OCI-LY1 (cell line): ENCODE data around the gene SESN2.

Experiments
- H2AFZ ChIP-seq: fragments of 200-600 bp; sonication (generic), shearing (Covaris generic); 2 replicates; pipeline ENCODE4 v1.6.0; 2014; ENCODE audit warnings: antibody characterized with exemption, mild to moderate bottlenecking, low read length
- H3F3A ChIP-seq: fragments of 200-600 bp; sonication (generic), shearing (Covaris generic); 2 replicates; pipeline ENCODE4 v1.6.0; 2014; ENCODE audit warnings: mild to moderate bottlenecking, antibody characterized with exemption, low read length, moderate library complexity; ENCODE audit not compliant: insufficient read depth
- H3K27ac ChIP-seq: fragments of 200-600 bp; sonication (generic); 2 replicates; pipeline ENCODE4 v1.5.1; 2014; ENCODE audit warnings: low read length, mixed run types, mild to moderate bottlenecking, low read depth; ENCODE audit not compliant: poor library complexity, severe bottlenecking
- H3K27me3 ChIP-seq: fragments of 200-600 bp; sonication (generic); 2 replicates; pipeline ENCODE4 v1.6.0; 2014; ENCODE audit warnings: antibody characterized with exemption, mild to moderate bottlenecking, low read length, moderate library complexity; ENCODE audit not compliant: insufficient read depth
- H3K36me3 ChIP-seq: fragments of 200-600 bp; sonication (generic); 2 replicates; pipeline ENCODE4 v1.6.1; 2014; ENCODE audit warnings: mild to moderate bottlenecking, antibody characterized with exemption, low read length, moderate library complexity, mixed read lengths; ENCODE audit not compliant: insufficient read depth
- H3K4me1 ChIP-seq: fragments of 200-600 bp; sonication (generic); 2 replicates; pipeline ENCODE4 v1.5.1; 2014; ENCODE audit warnings: mild to moderate bottlenecking, low read length, moderate library complexity; ENCODE audit not compliant: insufficient read depth, severe bottlenecking
- H3K4me2 ChIP-seq: fragments of 200-600 bp; sonication (generic), shearing (Covaris generic); 2 replicates; pipeline ENCODE4 v1.6.1; 2014; ENCODE audit warnings: low read length
- H3K4me3 ChIP-seq: fragments of 200-600 bp; sonication (generic); 2 replicates; pipeline ENCODE4 v1.5.1; 2014; ENCODE audit warnings: low read length, low read depth, mild to moderate bottlenecking, mixed read lengths; ENCODE audit not compliant: poor library complexity, severe bottlenecking
- H3K79me2 ChIP-seq: fragments of 200-600 bp; shearing (Covaris generic); 2 replicates; pipeline ENCODE4 v1.6.1; 2016; ENCODE audit warnings: mixed run types, low read length, mixed read lengths; ENCODE audit not compliant: insufficient read depth
- H3K9ac ChIP-seq: fragments of 200-600 bp; sonication (generic), shearing (Covaris generic); 2 replicates; pipeline ENCODE4 v1.6.1; 2014; ENCODE audit warnings: mild to moderate bottlenecking, low read length, mixed read lengths
- H3K9me2 ChIP-seq: fragments of 200-600 bp; sonication (generic), shearing (Covaris generic); 2 replicates; pipeline ENCODE4 v1.6.1; 2014; ENCODE audit warnings: low read depth, mild to moderate bottlenecking, low read length, mixed read lengths
- H3K9me3 ChIP-seq: fragments of 200-600 bp; shearing (Covaris generic); 2 replicates; pipeline ENCODE4 v1.6.1; 2014; ENCODE audit warnings: low read length, mixed read lengths
- H4K20me1 ChIP-seq: fragments of 200-600 bp; sonication (generic), shearing (Covaris generic); 2 replicates; pipeline ENCODE4 v1.6.0; 2016; ENCODE audit warnings: mild to moderate bottlenecking, low read length; ENCODE audit not compliant: insufficient read depth
- CTCF ChIP-seq: fragments of 200-600 bp; sonication (generic), shearing (Covaris generic); IDR thresholded peaks from 2 replicates; pipeline ENCODE4 v1.5.1; 2017; ENCODE audit warnings: mild to moderate bottlenecking, antibody characterized with exemption, low read length, moderate library complexity, mixed read lengths
- EZH2 ChIP-seq: fragments of 200-600 bp; sonication (generic), shearing (Covaris generic); IDR thresholded peaks from 2 replicates; pipeline ENCODE4 v1.8.0; 2017; ENCODE audit warnings: borderline replicate concordance, mixed run types, mild to moderate bottlenecking, antibody characterized with exemption, low read length, moderate library complexity, mixed read lengths

The SESN2 gene

GRCh38 chr1:28329395-28330153 lies 70.3 kb downstream of the SESN2 start:
- Histone ChIP-seq H3K9me2 (no peaks in the 10 kb centered on the region), H3K79me2 (no peaks in the 10 kb centered on the region), H4K20me1 (no peaks in the 10 kb centered on the region), H3K27me3 (no peaks in the 10 kb centered on the region), H3K27ac (peak overlapping the region; percentile 72), H3K4me1 (peaks cover 30% of the 10 kb centered on the region), H2AFZ (no peak overlapping the region), H3K9ac (peak overlapping the region; percentile 74), H3K9me3 (no peaks in the 10 kb centered on the region), H3K4me3 (peak overlapping the region; percentile 68), H3K4me2 (peak overlapping the region; percentile 79), H3K36me3 (peaks cover 41% of the 10 kb centered on the region), H3F3A (no peaks in the 10 kb centered on the region)
- TF ChIP-seq CTCF, result no peak
- no peak for TF ChIP-seq EZH2
